ENCODE results near the gene SLC22A1.
"Not testable (repeated sequence)": the region's sequence is repeated elsewhere in the genome, so short reads cannot be mapped to it uniquely, and the experiment has no call there.

The SLC22A1 gene

GRCh38 chr6:160110586-160111123 lies 11.0 kb upstream of the SLC22A1 start:
- H3K36me3 ChIP-seq (ENCODE audit: control insufficient read depth in 1 of 2, insufficient read depth in 2 of 2, low read length in 2 of 2): peaks cover 5 to 9% of the 10 kb centered on the region in 2 donors
- H3K4me3 ChIP-seq (ENCODE audit: low read depth in 1 of 2, low read length in 2 of 2): no peak overlapping the region
- H3K27ac ChIP-seq (ENCODE audit: low read length): no peak overlapping the region
- no peaks in the 10 kb centered on the region for H3K9me3 ChIP-seq (ENCODE audit: control insufficient read depth in 1 of 2, low read length in 2 of 2)
- no peaks in the 10 kb centered on the region for H3K27me3 ChIP-seq (ENCODE audit: low read depth, low read length)
- no peaks in the 10 kb centered on the region for H3K4me1 ChIP-seq (ENCODE audit: control insufficient read depth in 1 of 2, insufficient read depth in 2 of 2, low read length in 2 of 2)

- Histone ChIP-seq H3K27me3 (ENCODE audit: low read depth, low read length) (no peaks in the 10 kb centered on the region), H3K36me3 (ENCODE audit: control insufficient read depth in 1 of 2, insufficient read depth in 2 of 2, low read length in 2 of 2) (peaks cover 0 to 4% of the 10 kb centered on the region in 2 donors)
These were observed 9.8 kb upstream of the SLC22A1 start for GRCh38 chr6:160111806-160112205.

DNA sequence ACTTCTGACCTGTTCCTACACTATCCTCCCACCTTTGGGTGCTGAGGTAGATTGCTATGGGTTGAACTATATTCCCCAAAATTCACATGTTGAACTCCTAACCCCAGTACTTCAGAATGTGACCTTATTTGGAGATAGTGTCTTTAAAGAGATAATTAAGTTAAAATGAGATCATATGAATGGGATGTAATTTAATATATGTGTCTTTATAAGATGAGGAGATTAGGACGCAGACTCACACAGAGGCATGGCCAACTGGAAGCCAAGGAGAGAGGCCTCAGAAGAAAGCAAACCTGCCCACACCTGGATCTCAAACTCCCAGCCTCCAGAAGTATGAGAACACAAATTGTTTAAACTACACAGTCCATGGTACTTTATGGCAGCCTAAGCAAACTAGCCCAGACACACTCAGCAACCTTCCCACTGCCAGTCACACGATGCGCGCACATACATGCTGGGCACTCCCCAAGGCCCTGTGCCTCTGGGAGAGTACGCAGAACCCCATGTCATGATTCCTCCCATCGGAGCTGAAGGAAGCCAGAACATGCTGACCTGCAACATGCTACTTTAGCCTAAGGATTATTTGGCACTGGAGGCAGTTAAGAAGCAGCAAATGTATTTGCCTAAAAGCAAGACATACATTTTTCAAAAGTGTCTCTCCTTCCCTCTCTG lies 8.9 kb upstream of the SLC22A1 start:
- H3K27ac ChIP-seq (ENCODE audit: low read length): no peak overlapping the region
- no peak overlapping the region for H3K4me3 ChIP-seq (ENCODE audit: low read depth in 1 of 2, low read length in 2 of 2)
- H3K36me3 ChIP-seq (ENCODE audit: control insufficient read depth in 1 of 2, insufficient read depth in 2 of 2, low read length in 2 of 2): no peaks in the 10 kb centered on the region
- no peaks in the 10 kb centered on the region for H3K4me1 ChIP-seq (ENCODE audit: control insufficient read depth in 1 of 2, insufficient read depth in 2 of 2, low read length in 2 of 2)
- no peaks in the 10 kb centered on the region for H3K9me3 ChIP-seq (ENCODE audit: control insufficient read depth in 1 of 2, low read length in 2 of 2)
- no peaks in the 10 kb centered on the region for H3K27me3 ChIP-seq (ENCODE audit: low read depth, low read length)

More at GRCh38 chr6:160111806-160112205, 9.8 kb upstream of the SLC22A1 start:
- Histone ChIP-seq H3K4me3 (ENCODE audit: low read depth in 1 of 2, low read length in 2 of 2) (no peak overlapping the region), H3K27ac (ENCODE audit: low read length) (no peak overlapping the region), H3K4me1 (ENCODE audit: control insufficient read depth in 1 of 2, insufficient read depth in 2 of 2, low read length in 2 of 2) (no peaks in the 10 kb centered on the region), H3K9me3 (ENCODE audit: control insufficient read depth in 1 of 2, low read length in 2 of 2) (no peaks in the 10 kb centered on the region)

DNA sequence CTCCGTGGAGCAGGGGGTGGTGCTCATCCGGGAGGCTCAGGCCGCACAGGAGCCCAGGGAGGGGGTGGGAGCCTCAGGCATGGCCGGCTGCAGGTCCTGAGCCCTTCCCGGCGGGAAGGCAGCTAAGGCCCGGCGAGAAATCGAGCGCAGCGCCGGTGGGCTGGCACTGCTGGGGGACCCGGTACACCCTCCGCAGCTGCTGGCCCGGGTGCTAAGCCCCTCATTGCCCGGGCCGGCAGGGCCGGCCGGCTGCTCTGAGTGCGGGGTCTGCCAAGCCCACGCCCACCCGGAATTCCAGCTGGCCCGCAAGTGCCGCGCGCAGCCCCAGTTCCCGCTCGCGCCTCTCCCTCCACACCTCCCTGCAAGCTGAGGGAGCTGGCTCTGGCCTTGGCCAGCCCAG lies 7.1 kb upstream of the SLC22A1 start:
- not testable (repeated sequence) for H3K36me3 ChIP-seq (ENCODE audit: control insufficient read depth in 1 of 2, insufficient read depth in 2 of 2, low read length in 2 of 2); H3K4me1 ChIP-seq (ENCODE audit: control insufficient read depth in 1 of 2, insufficient read depth in 2 of 2, low read length in 2 of 2); H3K27ac ChIP-seq (ENCODE audit: low read length); H3K27me3 ChIP-seq (ENCODE audit: low read depth, low read length); H3K4me3 ChIP-seq (ENCODE audit: low read depth in 1 of 2, low read length in 2 of 2); H3K9me3 ChIP-seq (ENCODE audit: control insufficient read depth in 1 of 2, low read length in 2 of 2)

DNA sequence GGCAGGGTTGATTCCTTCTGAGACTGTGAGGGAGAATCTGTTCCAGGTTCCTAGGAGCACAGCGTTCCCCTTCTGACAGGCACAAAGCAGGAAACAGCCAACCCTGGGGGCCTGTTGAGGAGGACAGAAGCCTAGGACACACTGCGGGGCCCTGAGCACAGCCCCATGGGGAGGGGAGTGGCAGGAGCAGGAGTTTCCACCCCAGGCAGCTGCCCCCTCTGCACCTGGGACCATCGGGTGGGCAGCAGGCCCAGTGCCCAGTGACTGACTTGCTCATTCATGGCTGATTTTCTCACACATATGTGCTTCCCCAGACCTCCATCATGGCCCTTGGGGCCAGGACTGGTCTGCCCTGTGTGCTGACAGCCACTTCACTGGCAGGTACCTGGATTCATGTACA lies 6.2 kb upstream of the SLC22A1 start:
- Histone ChIP-seq H3K27ac (ENCODE audit: low read length) (no peak overlapping the region), H3K36me3 (ENCODE audit: control insufficient read depth in 1 of 2, insufficient read depth in 2 of 2, low read length in 2 of 2) (no peaks in the 10 kb centered on the region), H3K9me3 (ENCODE audit: control insufficient read depth in 1 of 2, low read length in 2 of 2) (no peaks in the 10 kb centered on the region), H3K27me3 (ENCODE audit: low read depth, low read length) (no peaks in the 10 kb centered on the region), H3K4me1 (ENCODE audit: control insufficient read depth in 1 of 2, insufficient read depth in 2 of 2, low read length in 2 of 2) (no peaks in the 10 kb centered on the region), H3K4me3 (ENCODE audit: low read depth in 1 of 2, low read length in 2 of 2) (no peak overlapping the region)

GRCh38 chr6:160116411-160116810 lies 5.2 kb upstream of the SLC22A1 start:
- Histone ChIP-seq H3K4me3 (ENCODE audit: low read depth in 1 of 2, low read length in 2 of 2) (no peak overlapping the region), H3K4me1 (ENCODE audit: control insufficient read depth in 1 of 2, insufficient read depth in 2 of 2, low read length in 2 of 2) (no peaks in the 10 kb centered on the region), H3K36me3 (ENCODE audit: control insufficient read depth in 1 of 2, insufficient read depth in 2 of 2, low read length in 2 of 2) (no peaks in the 10 kb centered on the region), H3K27ac (ENCODE audit: low read length) (no peak overlapping the region), H3K27me3 (ENCODE audit: low read depth, low read length) (no peaks in the 10 kb centered on the region), H3K9me3 (ENCODE audit: control insufficient read depth in 1 of 2, low read length in 2 of 2) (no peaks in the 10 kb centered on the region)

- no peaks in the 10 kb centered on the region for H3K36me3 ChIP-seq (ENCODE audit: control insufficient read depth in 1 of 2, insufficient read depth in 2 of 2, low read length in 2 of 2)
These were observed 4.5 kb upstream of the SLC22A1 start for GRCh38 chr6:160117137-160117536.

DNA sequence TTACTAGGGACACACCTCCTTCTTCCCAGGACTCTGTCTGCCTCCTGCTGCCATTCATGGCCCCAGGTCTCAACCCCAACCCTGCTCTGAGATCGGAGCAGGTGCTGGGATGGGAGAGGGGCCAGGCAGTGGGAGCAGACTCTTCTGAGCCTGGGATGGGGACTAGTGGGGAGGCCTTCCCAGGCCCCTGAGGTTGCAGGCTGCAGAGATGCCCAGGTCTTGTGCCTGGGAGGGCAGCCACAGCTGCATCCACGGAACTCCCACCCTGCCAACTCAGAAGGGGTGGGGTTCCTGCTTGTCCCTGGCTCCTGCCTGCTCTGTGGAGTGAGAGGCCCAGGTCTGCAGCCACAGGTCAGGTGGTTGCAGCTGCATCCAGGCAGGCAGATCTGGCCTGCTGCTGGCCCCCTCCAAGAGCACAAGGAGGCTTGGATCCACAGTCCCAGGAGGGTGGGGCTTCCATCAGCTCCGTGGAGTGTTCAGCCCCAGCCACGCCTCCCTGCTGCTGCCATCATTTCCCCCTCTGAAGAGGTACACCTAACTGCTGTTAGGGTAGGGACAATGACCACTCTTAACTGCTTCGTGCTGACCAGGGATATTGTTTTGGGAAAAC lies 2.9 kb upstream of the SLC22A1 start:
- H3K9me3 ChIP-seq (ENCODE audit: control insufficient read depth in 1 of 2, low read length in 2 of 2): no peaks in the 10 kb centered on the region

More at GRCh38 chr6:160117137-160117536, 4.5 kb upstream of the SLC22A1 start:
- Histone ChIP-seq H3K4me3 (ENCODE audit: low read depth in 1 of 2, low read length in 2 of 2) (no peak overlapping the region), H3K27ac (ENCODE audit: low read length) (no peak overlapping the region), H3K9me3 (ENCODE audit: control insufficient read depth in 1 of 2, low read length in 2 of 2) (no peaks in the 10 kb centered on the region), H3K27me3 (ENCODE audit: low read depth, low read length) (no peaks in the 10 kb centered on the region), H3K4me1 (ENCODE audit: control insufficient read depth in 1 of 2, insufficient read depth in 2 of 2, low read length in 2 of 2) (no peaks in the 10 kb centered on the region)

GRCh38 chr6:160120087-160120486 lies 1.5 kb upstream of the SLC22A1 start:
- no peak overlapping the region for H3K27ac ChIP-seq (ENCODE audit: low read length)
- H3K36me3 ChIP-seq (ENCODE audit: control insufficient read depth in 1 of 2, insufficient read depth in 2 of 2, low read length in 2 of 2): no peaks in the 10 kb centered on the region
- no peaks in the 10 kb centered on the region for H3K27me3 ChIP-seq (ENCODE audit: low read depth, low read length)
- H3K9me3 ChIP-seq (ENCODE audit: control insufficient read depth in 1 of 2, low read length in 2 of 2): no peaks in the 10 kb centered on the region
- no peak overlapping the region for H3K4me3 ChIP-seq (ENCODE audit: low read depth in 1 of 2, low read length in 2 of 2)
- no peaks in the 10 kb centered on the region for H3K4me1 ChIP-seq (ENCODE audit: control insufficient read depth in 1 of 2, insufficient read depth in 2 of 2, low read length in 2 of 2)

More for the DNA sequence above, 2.9 kb upstream of the SLC22A1 start:
- Histone ChIP-seq H3K4me3 (ENCODE audit: low read depth in 1 of 2, low read length in 2 of 2) (no peak overlapping the region), H3K27me3 (ENCODE audit: low read depth, low read length) (no peaks in the 10 kb centered on the region), H3K27ac (ENCODE audit: low read length) (no peak overlapping the region), H3K36me3 (ENCODE audit: control insufficient read depth in 1 of 2, insufficient read depth in 2 of 2, low read length in 2 of 2) (no peaks in the 10 kb centered on the region), H3K4me1 (ENCODE audit: control insufficient read depth in 1 of 2, insufficient read depth in 2 of 2, low read length in 2 of 2) (no peaks in the 10 kb centered on the region)

DNA sequence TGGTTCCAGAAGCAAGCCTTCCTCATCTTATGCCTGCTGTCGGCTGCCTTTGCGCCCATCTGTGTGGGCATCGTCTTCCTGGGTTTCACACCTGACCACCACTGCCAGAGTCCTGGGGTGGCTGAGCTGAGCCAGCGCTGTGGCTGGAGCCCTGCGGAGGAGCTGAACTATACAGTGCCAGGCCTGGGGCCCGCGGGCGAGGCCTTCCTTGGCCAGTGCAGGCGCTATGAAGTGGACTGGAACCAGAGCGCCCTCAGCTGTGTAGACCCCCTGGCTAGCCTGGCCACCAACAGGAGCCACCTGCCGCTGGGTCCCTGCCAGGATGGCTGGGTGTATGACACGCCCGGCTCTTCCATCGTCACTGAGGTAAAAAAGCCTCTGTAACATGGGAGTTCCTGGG lies 366 bp downstream of the SLC22A1 start:
- H3K4me3 ChIP-seq (ENCODE audit: low read depth in 1 of 2, low read length in 2 of 2): no peak overlapping the region
- H3K9me3 ChIP-seq (ENCODE audit: control insufficient read depth in 1 of 2, low read length in 2 of 2): no peaks in the 10 kb centered on the region
- H3K27ac ChIP-seq (ENCODE audit: low read length): no peak overlapping the region

DNA sequence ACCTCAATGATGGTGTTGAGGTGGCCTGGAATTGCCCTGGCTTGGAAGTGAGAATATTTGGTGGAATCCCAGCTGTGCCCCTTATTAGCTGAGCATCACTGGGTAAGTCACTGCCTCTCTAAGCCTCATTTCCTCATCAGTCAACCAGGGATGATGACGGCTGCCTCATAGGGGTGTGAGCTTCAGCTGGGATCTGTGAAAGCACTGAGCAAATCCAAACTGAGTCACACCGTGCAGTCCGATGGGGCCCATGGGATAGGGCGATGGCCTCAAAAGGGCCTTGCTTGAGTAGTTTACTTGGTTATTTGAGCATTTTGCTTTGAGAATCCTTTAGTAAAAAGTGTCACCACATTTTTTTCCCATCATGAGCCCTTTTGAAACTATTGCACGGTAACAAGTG lies 1.1 kb downstream of the SLC22A1 start:
- no peaks in the 10 kb centered on the region for H3K9me3 ChIP-seq (ENCODE audit: control insufficient read depth in 1 of 2, low read length in 2 of 2)
- H3K27me3 ChIP-seq (ENCODE audit: low read depth, low read length): no peaks in the 10 kb centered on the region
- H3K4me3 ChIP-seq (ENCODE audit: low read depth in 1 of 2, low read length in 2 of 2): no peak overlapping the region
- no peak overlapping the region for H3K27ac ChIP-seq (ENCODE audit: low read length)
- H3K36me3 ChIP-seq (ENCODE audit: control insufficient read depth in 1 of 2, insufficient read depth in 2 of 2, low read length in 2 of 2): no peaks in the 10 kb centered on the region
- H3K4me1 ChIP-seq (ENCODE audit: control insufficient read depth in 1 of 2, insufficient read depth in 2 of 2, low read length in 2 of 2): no peaks in the 10 kb centered on the region

More for the DNA sequence above, 366 bp downstream of the SLC22A1 start:
- H3K27me3 ChIP-seq (ENCODE audit: low read depth, low read length): no peaks in the 10 kb centered on the region
- no peaks in the 10 kb centered on the region for H3K4me1 ChIP-seq (ENCODE audit: control insufficient read depth in 1 of 2, insufficient read depth in 2 of 2, low read length in 2 of 2)
- no peaks in the 10 kb centered on the region for H3K36me3 ChIP-seq (ENCODE audit: control insufficient read depth in 1 of 2, insufficient read depth in 2 of 2, low read length in 2 of 2)

Measured in muscle layer of duodenum (tissue), 2 donors.